Spinal cord (tissue), 10 donors: ENCODE results near the gene NPHP1. TPM values are rescaled to one million over a fixed set of nuclear protein-coding genes. Genes with fewer than 3 reads are reported as not detected.
"Not testable (repeated sequence)": the region's sequence is repeated elsewhere in the genome, so short reads cannot be mapped to it uniquely, and the experiment has no call there.

ENCODE experiments used
- DNase-seq, 6 donors: peaks; one replicate each; pipeline versions ENCODE4 v3.0.0 to v3.0.0-alpha.2; 2013 to 2015; ENCODE audit warnings: low spot score in 6 of 6, low read depth in 4 of 6
- H3K27ac ChIP-seq: one replicate; pipeline ENCODE4 v1.5.1; 2013; ENCODE audit warnings: low read depth, low read length, control low read depth
- H3K27me3 ChIP-seq: one replicate; pipeline ENCODE4 v1.6.1; 2013; ENCODE audit warnings: low read length; ENCODE audit not compliant: control insufficient read depth, insufficient read depth
- H3K36me3 ChIP-seq: one replicate; pipeline ENCODE4 v1.6.1; 2013; ENCODE audit warnings: low read length; ENCODE audit not compliant: control insufficient read depth, insufficient read depth
- H3K4me1 ChIP-seq: one replicate; pipeline ENCODE4 v1.6.1; 2013; ENCODE audit warnings: low read length; ENCODE audit not compliant: control insufficient read depth, insufficient read depth
- H3K4me3 ChIP-seq: one replicate; pipeline ENCODE4 v1.5.1; 2013; ENCODE audit warnings: low read depth, low read length, control low read depth
- H3K9me3 ChIP-seq: one replicate; pipeline ENCODE4 v1.6.1; 2013; ENCODE audit warnings: low read length; ENCODE audit not compliant: control insufficient read depth, insufficient read depth
- WGBS: methylation state at CpG from one replicate; pipeline ENCODE4 v1.1.5; 2013; ENCODE audit warnings: missing lambda C conversion rate; ENCODE audit not compliant: insufficient coverage; 5-methylcytosine and 5-hydroxymethylcytosine counted together
- polyA plus RNA-seq, 2 donors: library from polyadenylated mRNA; unstranded; fragments of 120-200 nt; gene quantifications; one replicate each; pipeline ENCODE4 v1.2.1, GENCODE V29; 2013; ENCODE audit not compliant: insufficient read length in 2 of 2
- total RNA-seq, 2 donors: library from RNA; depleted of rRNA in 1 of 2; stranded (reverse); fragments of 120-200 nt in 1 of 2; fragments of >200 nt in 1 of 2; gene quantifications; one replicate each; pipeline versions ENCODE4 v1.2.3 to v1.2.4, GENCODE V29; 2013 to 2014
- donor health status: healthy.

Gene NPHP1
- total and polyA plus RNA-seq, 4 donors = 6.8 to 16.8 (median 10.8) TPM

GRCh38 chr2:110106642-110107041 lies 98.2 kb downstream of the NPHP1 start:
- WGBS = 60% methylated on average over 2 of the region's 6 CpGs
- H3K9me3 ChIP-seq = no peaks in the 10 kb centered on the region
- H3K27me3 ChIP-seq = no peaks in the 10 kb centered on the region
- peaks cover 6% of the 10 kb centered on the region for H3K4me1 ChIP-seq
- no peak overlapping the region for H3K4me3 ChIP-seq
- no peaks in the 10 kb centered on the region for H3K36me3 ChIP-seq
- no peak overlapping the region for H3K27ac ChIP-seq
- no peak for DNase-seq

DNA sequence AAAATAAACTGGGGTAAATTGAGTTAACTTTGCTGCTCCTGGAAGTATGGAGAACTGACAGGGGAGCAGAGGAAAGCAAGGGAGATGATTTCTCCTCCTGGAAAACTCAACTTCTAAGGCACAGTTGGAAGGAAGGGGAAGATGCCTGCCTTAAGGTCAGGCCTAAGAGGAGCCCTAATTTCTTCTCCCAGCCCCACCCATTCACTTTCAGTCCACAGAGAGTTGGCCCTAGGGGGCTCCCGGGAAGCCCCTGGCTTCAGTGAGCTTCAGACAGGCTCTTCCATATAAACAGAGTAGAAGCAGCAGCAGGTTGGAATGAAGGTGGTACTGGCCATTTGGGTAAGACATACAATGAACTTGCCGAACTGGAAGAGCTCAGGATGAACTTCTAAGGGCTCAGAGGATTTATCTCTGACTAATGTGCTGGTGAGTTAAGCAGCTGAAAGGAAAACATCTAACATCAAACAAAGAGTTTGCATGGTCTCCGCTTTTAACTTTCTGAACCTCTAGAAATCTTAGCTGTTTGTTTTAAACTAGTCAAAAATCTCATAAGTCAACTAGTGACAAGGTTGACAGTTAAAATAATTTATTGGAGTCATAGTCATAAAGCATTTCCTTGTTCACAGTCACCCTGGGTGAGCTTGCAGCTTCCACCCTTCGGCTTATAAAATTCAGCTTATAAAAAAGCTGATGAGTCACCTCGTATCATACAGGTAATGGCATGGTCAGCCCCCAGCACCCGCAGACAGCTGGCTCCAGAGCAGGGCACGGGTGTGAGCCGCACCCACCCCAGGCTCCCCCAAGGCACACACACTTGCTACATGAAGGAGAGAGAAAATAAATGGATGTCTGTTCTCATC lies 99.0 kb downstream of the NPHP1 start:
- no peak overlapping the region for H3K4me3 ChIP-seq
- H3K4me1 ChIP-seq = peaks cover 14% of the 10 kb centered on the region
- WGBS = 100% methylated on average over 3 of the region's 8 CpGs
- H3K36me3 ChIP-seq = no peaks in the 10 kb centered on the region
- H3K27ac ChIP-seq = no peak overlapping the region
- DNase-seq = no peak
- H3K27me3 ChIP-seq = no peaks in the 10 kb centered on the region
- no peaks in the 10 kb centered on the region for H3K9me3 ChIP-seq

GRCh38 chr2:110105183-110105582 lies 99.6 kb downstream of the NPHP1 start:
- Histone ChIP-seq H3K27ac (no peak overlapping the region), H3K4me1 (peaks cover 19% of the 10 kb centered on the region), H3K9me3 (no peaks in the 10 kb centered on the region), H3K4me3 (no peak overlapping the region), H3K36me3 (no peaks in the 10 kb centered on the region), H3K27me3 (no peaks in the 10 kb centered on the region)
- 100% methylated on average over 3 of the region's 4 CpGs for WGBS
- DNase-seq = no peak

DNA sequence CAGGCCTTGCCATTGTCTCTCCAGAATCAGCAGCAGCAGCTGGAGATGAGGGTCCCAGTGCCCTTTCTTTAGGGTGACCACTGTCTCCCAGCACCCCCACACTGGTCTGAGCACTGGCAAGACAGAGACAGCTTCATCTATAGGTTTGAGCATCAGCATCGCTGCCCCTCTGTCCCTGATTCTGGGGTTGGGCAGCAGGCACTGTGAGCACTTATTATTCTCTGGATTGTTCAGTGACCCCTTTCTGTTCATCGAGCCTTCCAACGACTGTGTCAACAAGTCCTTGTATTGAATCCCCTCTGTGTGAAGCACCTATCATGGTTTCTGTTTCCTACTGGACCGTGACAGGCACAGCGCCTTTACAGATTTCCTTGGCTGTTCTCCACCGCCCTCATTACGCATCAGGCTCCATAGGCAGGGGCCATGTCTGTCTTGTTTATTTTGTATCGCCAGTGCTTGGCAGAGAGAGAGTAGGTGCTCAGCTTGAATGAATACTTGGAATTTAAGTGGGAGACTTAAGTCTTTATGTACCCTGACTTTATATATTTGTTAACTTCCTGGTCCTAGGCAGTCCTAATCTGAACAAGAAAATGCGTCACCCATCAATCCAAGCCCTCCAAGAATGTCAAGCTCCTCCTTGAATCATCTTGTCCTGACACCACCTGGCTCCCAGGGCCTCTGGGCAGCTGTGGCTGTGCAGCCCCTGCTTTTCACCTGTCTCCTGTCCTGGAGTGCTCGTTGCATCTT lies 100.6 kb downstream of the NPHP1 start:
- Histone ChIP-seq H3K36me3 (no peaks in the 10 kb centered on the region), H3K4me3 (no peak overlapping the region), H3K9me3 (no peaks in the 10 kb centered on the region), H3K27ac (no peak overlapping the region), H3K27me3 (no peaks in the 10 kb centered on the region), H3K4me1 (peaks cover 19% of the 10 kb centered on the region)
- no peak for DNase-seq
- WGBS = 71% methylated on average over 7 of the region's 10 CpGs

GRCh38 chr2:110103061-110103961 lies 101.5 kb downstream of the NPHP1 start:
- no peaks in the 10 kb centered on the region for H3K27me3 ChIP-seq

DNA sequence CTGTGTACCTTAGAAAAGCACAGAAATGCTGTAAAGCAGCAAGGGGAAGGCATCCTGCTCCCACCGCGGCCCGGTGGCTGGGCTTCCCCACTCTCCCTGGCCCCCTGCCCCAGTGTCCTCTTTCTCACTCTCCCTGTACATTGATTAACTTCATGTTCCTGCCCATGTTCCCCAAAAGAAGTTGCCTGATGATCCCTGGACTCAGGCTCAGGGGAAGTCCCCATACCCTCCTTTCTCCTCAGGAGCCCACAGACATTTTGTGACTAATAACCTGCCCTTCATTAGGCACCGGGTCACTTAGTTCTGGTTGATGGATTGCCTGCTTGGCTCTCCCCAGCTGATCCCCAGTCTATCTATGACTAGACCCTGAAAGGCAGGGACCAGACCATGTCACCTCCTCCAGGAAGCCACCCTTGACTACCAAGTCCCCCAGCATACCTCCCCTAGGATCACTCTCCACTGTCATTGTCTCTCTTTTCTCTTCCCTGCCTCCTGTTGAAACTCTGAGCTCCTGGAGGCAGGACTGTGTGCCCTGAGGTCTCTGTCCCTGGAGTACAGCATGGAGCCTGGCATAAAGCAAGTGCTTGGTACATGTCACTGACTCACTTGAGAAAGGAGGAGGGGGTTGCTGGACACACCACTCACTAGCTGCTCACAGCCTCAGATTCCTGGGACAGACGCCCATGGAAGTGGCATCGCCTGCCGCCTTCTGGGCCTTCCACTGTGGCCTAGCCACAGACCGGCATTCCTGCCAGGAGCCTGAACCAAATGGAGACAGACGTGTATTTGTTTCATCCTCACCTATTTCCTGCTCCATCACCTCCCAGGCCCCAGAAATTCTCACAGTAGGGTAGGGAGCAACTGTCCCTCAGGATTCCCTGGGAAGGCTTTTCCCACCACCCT lies 102.7 kb downstream of the NPHP1 start:
- Histone ChIP-seq H3K4me3 (no peak overlapping the region), H3K27me3 (no peaks in the 10 kb centered on the region), H3K9me3 (no peaks in the 10 kb centered on the region), H3K36me3 (no peaks in the 10 kb centered on the region), H3K27ac (peak overlapping the region; percentile 69), H3K4me1 (peaks cover 19% of the 10 kb centered on the region)
- DNase-seq = no peak
- WGBS = 68% methylated on average over 8 of the region's 9 CpGs

More at GRCh38 chr2:110103061-110103961, 101.5 kb downstream of the NPHP1 start:
- Histone ChIP-seq H3K4me3 (no peak overlapping the region), H3K9me3 (no peaks in the 10 kb centered on the region), H3K27ac (no peak overlapping the region), H3K4me1 (peaks cover 19% of the 10 kb centered on the region), H3K36me3 (no peaks in the 10 kb centered on the region)
- WGBS = 88% methylated on average over 18 of the region's 20 CpGs
- no peak for DNase-seq

GRCh38 chr2:110101280-110101844 lies 103.5 kb downstream of the NPHP1 start:
- DNase-seq = peak; percentile 49 to 93 (median 66)
- Histone ChIP-seq H3K36me3 (no peaks in the 10 kb centered on the region), H3K9me3 (no peaks in the 10 kb centered on the region), H3K4me1 (peaks cover 19% of the 10 kb centered on the region), H3K27me3 (no peaks in the 10 kb centered on the region), H3K4me3 (no peak overlapping the region), H3K27ac (peak overlapping the region; percentile 69)
- WGBS = 12% methylated on average over 10 of the region's 11 CpGs

DNA sequence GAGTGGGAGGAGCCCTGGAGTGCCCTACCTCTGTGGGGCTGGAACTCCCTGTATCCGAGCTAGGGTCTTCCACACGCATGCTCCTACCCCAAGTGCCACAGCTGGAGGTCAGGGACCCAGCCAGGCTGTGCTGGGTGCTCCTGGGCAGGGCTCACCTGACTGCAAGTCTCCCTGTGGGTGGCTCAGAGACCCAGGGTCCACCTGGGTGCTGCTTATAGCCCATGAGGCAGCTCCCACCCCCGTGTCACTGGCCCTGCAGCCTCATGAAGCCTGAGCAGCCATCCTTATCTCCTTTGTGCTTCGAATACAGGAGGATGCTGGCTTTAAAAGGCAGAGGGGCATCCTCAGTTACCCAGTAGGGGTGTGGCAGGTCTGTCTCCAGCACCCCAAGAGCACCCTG lies 103.9 kb downstream of the NPHP1 start:
- not testable (repeated sequence) for H3K36me3 ChIP-seq, H3K27me3 ChIP-seq, H3K9me3 ChIP-seq, H3K4me3 ChIP-seq, DNase-seq
- Histone ChIP-seq H3K4me1 (peaks cover 19% of the 10 kb centered on the region), H3K27ac (peak overlapping the region; percentile 69)
- 85% methylated on average over 4 of the region's 4 CpGs for WGBS
